ENCODE results near the gene PIGL.

- TF ChIP-seq CTCF (IDR thresholded peaks at IDR 0.05) (no peak), POLR2A (IDR thresholded peaks at IDR 0.05) (no peak)
Measured at GRCh38 chr17:16254773-16255400, 37.9 kb downstream of the PIGL start.
